H1 (cell line): Measurements from ENCODE around the gene CDC73. TPM values are rescaled to one million over a fixed set of nuclear protein-coding genes. Genes with fewer than 3 reads are reported as not detected.

ENCODE experiments used
- CTCF ChIA-PET: fragments of 300-600 bp; sonication (Branson Sonifier 250); formaldehyde crosslinking; loops from one replicate; lab custom pipeline; 2021; ENCODE audit not compliant: partially characterized antibody; lab: Charles Lee
- POLR2A ChIA-PET: fragments of 300-600 bp; sonication (Branson Sonifier 250); formaldehyde crosslinking; loops from one replicate; lab custom pipeline; 2021; ENCODE audit warnings: inconsistent platforms; ENCODE audit not compliant: partially characterized antibody; lab: Charles Lee
- DNase-seq, 2 experiments: peaks; one replicate each; pipeline versions ENCODE4 v3.0.0 to v3.0.0-alpha.2; 2010 to 2022; ENCODE audit warnings: low spot score in 2 of 2, low read depth in 1 of 2, mixed read lengths in 1 of 2
- FAIRE-seq: peaks from 2 replicates; lab custom pipeline; 2011; peaks lifted over from hg19 to GRCh38; lab: Jason Lieb, UNC
- H2AFZ ChIP-seq: 2 replicates; pipeline ENCODE4 v1.8.1; 2012; ENCODE audit warnings: low read length, inconsistent platforms
- H2AK5ac ChIP-seq: 2 replicates; pipeline ENCODE4 v1.6.1; 2013; ENCODE audit warnings: low read depth, low read length
- H2BK120ac ChIP-seq: replicated peaks from 2 replicates; pipeline ENCODE3; 2013; ENCODE audit warnings: low read depth, low read length, inconsistent platforms
- H2BK12ac ChIP-seq: 2 replicates; pipeline ENCODE4 v1.6.1; 2013; ENCODE audit warnings: low read depth, low read length
- H2BK15ac ChIP-seq: 2 replicates; pipeline ENCODE4 v1.6.1; 2013; ENCODE audit warnings: low read length
- H2BK20ac ChIP-seq: 2 replicates; pipeline ENCODE4 v1.6.1; 2013; ENCODE audit warnings: low read length
- H2BK5ac ChIP-seq: 2 replicates; pipeline ENCODE4 v1.6.1; 2013; ENCODE audit warnings: low read depth, low read length
- H3K14ac ChIP-seq: 2 replicates; pipeline ENCODE4 v1.6.1; 2013; ENCODE audit warnings: inconsistent platforms; ENCODE audit not compliant: insufficient read length
- H3K18ac ChIP-seq: 2 replicates; pipeline ENCODE4 v1.6.1; 2013; ENCODE audit warnings: low read length; ENCODE audit errors: extremely low read depth
- H3K23ac ChIP-seq: 2 replicates; pipeline ENCODE4 v1.6.1; 2013; ENCODE audit warnings: inconsistent platforms; ENCODE audit not compliant: insufficient read length
- H3K23me2 ChIP-seq: 2 replicates; pipeline ENCODE4 v1.6.1; 2013; ENCODE audit warnings: low read depth, low read length
- H3K27ac ChIP-seq: 2 replicates; pipeline ENCODE4 v1.6.1; 2011; ENCODE audit warnings: low read depth, low read length, inconsistent platforms
- H3K27me3 ChIP-seq, 4 experiments: replicated peaks in 1 of 4; 1 replicate in 1 of 4; 2 replicates in 3 of 4; pipeline versions ENCODE4 v1.6.1 to v1.8.1; 2011 to 2013; ENCODE audit warnings: low read length in 3 of 4, mild to moderate bottlenecking in 3 of 4, inconsistent platforms in 2 of 4, mixed read lengths in 2 of 4, moderate library complexity in 1 of 4; ENCODE audit not compliant: control insufficient read depth in 3 of 4, insufficient read depth in 3 of 4; ENCODE audit errors: extremely low read depth in 1 of 4
- H3K36me3 ChIP-seq, 4 experiments: 2 replicates each; pipeline versions ENCODE4 v1.6.1 to v1.8.1; 2011 to 2013; ENCODE audit warnings: mild to moderate bottlenecking in 4 of 4, low read length in 3 of 4, moderate library complexity in 2 of 4, control low read depth in 1 of 4, inconsistent platforms in 1 of 4; ENCODE audit not compliant: insufficient read depth in 4 of 4, control insufficient read depth in 2 of 4
- H3K4ac ChIP-seq: replicated peaks from 2 replicates; pipeline ENCODE3; 2013; ENCODE audit warnings: low read length, low read depth, mixed read lengths, inconsistent platforms; ENCODE audit not compliant: insufficient read length
- H3K4me1 ChIP-seq, 4 experiments: replicated peaks in 1 of 4; 1 replicate in 1 of 4; 2 replicates in 3 of 4; pipeline versions ENCODE4 v1.6.1 to v1.8.1; 2011 to 2013; ENCODE audit warnings: low read length in 3 of 4, inconsistent platforms in 2 of 4, mixed read lengths in 1 of 4; ENCODE audit not compliant: insufficient read depth in 4 of 4, control insufficient read depth in 3 of 4
- H3K4me2 ChIP-seq, 2 experiments: 2 replicates each; pipeline versions ENCODE4 v1.6.1 to v1.8.1; 2011 to 2013; ENCODE audit warnings: low read depth in 2 of 2, low read length in 2 of 2, control low read depth in 1 of 2, inconsistent platforms in 1 of 2, mild to moderate bottlenecking in 1 of 2; ENCODE audit not compliant: insufficient read depth in 1 of 2
- H3K4me3 ChIP-seq, 4 experiments: fragments of 200-600, 300-600 bp in 1 of 4; sonication (generic), shearing (Covaris generic), sonication (Bioruptor Twin) in 1 of 4; 2 replicates each; pipeline versions ENCODE4 v1.5.1 to v1.8.1; 2011 to 2016; ENCODE audit warnings: low read length in 4 of 4, low read depth in 3 of 4, control low read depth in 2 of 4, inconsistent platforms in 2 of 4, mild to moderate bottlenecking in 2 of 4, mixed read lengths in 1 of 4, moderate library complexity in 1 of 4; ENCODE audit not compliant: insufficient read depth in 2 of 4; ENCODE audit errors: extremely low read depth in 1 of 4
- H3K56ac ChIP-seq: replicated peaks from 2 replicates; pipeline ENCODE3; 2013; ENCODE audit warnings: low read depth, mild to moderate bottlenecking, mixed read lengths, low read length, inconsistent platforms; ENCODE audit not compliant: insufficient read length
- H3K79me1 ChIP-seq: 2 replicates; pipeline ENCODE4 v1.6.1; 2013; ENCODE audit warnings: low read depth, low read length, control low read depth
- H3K79me2 ChIP-seq, 2 experiments: 2 replicates each; pipeline versions ENCODE4 v1.6.1 to v1.8.1; 2012 to 2013; ENCODE audit warnings: low read length in 2 of 2, mild to moderate bottlenecking in 2 of 2, inconsistent platforms in 1 of 2; ENCODE audit not compliant: insufficient read depth in 2 of 2, control insufficient read depth in 1 of 2
- H3K9ac ChIP-seq, 4 experiments: replicated peaks in 1 of 4; 1 replicate in 1 of 4; 2 replicates in 3 of 4; pipeline versions ENCODE4 v1.6.1 to v1.8.1; 2011 to 2013; ENCODE audit warnings: low read depth in 3 of 4, low read length in 3 of 4, control low read depth in 2 of 4, mild to moderate bottlenecking in 2 of 4, moderate library complexity in 2 of 4, inconsistent platforms in 1 of 4; ENCODE audit errors: extremely low read depth in 1 of 4
- H3K9me3 ChIP-seq, 2 experiments: 2 replicates each; pipeline versions ENCODE4 v1.6.1 to v1.8.1; 2012 to 2013; ENCODE audit warnings: mild to moderate bottlenecking in 2 of 2, moderate library complexity in 2 of 2, control low read depth in 1 of 2, inconsistent platforms in 1 of 2, low read depth in 1 of 2, low read length in 1 of 2, mixed read lengths in 1 of 2; ENCODE audit not compliant: insufficient read depth in 2 of 2
- H4K20me1 ChIP-seq, 2 experiments: replicated peaks in 1 of 2; 2 replicates each; pipeline versions ENCODE3 to v1.8.1; 2011 to 2013; ENCODE audit warnings: inconsistent platforms in 2 of 2, low read length in 2 of 2, mild to moderate bottlenecking in 1 of 2; ENCODE audit not compliant: insufficient read depth in 2 of 2, control insufficient read depth in 1 of 2
- H4K5ac ChIP-seq: 2 replicates; pipeline ENCODE4 v1.6.1; 2013; ENCODE audit warnings: low read length, low read depth, mixed read lengths, inconsistent platforms; ENCODE audit not compliant: insufficient read length
- H4K8ac ChIP-seq: 2 replicates; pipeline ENCODE4 v1.8.0; 2013; ENCODE audit warnings: mild to moderate bottlenecking, moderate library complexity, low read length, inconsistent platforms; ENCODE audit not compliant: insufficient read depth; ENCODE audit errors: extremely low read depth
- H4K91ac ChIP-seq: replicated peaks from 2 replicates; pipeline ENCODE3; 2013; ENCODE audit warnings: low read length, mixed read lengths, inconsistent platforms; ENCODE audit not compliant: insufficient read length
- ATF2 ChIP-seq: IDR thresholded peaks from 2 replicates; pipeline ENCODE4 v1.6.1; 2012; ENCODE audit warnings: low read length, inconsistent platforms
- ATF3 ChIP-seq: IDR thresholded peaks from 2 replicates; pipeline ENCODE4 v1.6.1; 2011; ENCODE audit warnings: low read depth, mild to moderate bottlenecking, low read length; ENCODE audit not compliant: insufficient read depth
- CBX8 ChIP-seq: fragments of 300-800, 300-1000 bp; sonication (generic); IDR thresholded peaks from 2 replicates; pipeline ENCODE4 v1.7.1; 2016; ENCODE audit warnings: low read depth, low read length, borderline replicate concordance
- HDAC6 ChIP-seq: IDR thresholded peaks from one replicate; pipeline ENCODE4 v1.7.1; 2012; ENCODE audit warnings: low read depth, mild to moderate bottlenecking, inconsistent platforms, low read length, moderate library complexity
- KDM5A ChIP-seq: fragments of 200-600 bp; IDR thresholded peaks from 2 replicates; pipeline ENCODE4 v1.7.1; 2012; ENCODE audit warnings: mild to moderate bottlenecking, low read length, inconsistent platforms, mixed read lengths
- MAFK ChIP-seq: IDR thresholded peaks from 2 replicates; pipeline ENCODE4 v1.6.1; 2012; ENCODE audit warnings: low read depth, mild to moderate bottlenecking, improper control_type of control experiment, low read length
- NANOG ChIP-seq: IDR thresholded peaks from 2 replicates; pipeline ENCODE4 v1.6.1; 2011; ENCODE audit warnings: low read length, low read depth, mild to moderate bottlenecking, inconsistent platforms; ENCODE audit not compliant: insufficient read depth, poor library complexity, severe bottlenecking
- SP4 ChIP-seq: IDR thresholded peaks from 2 replicates; pipeline ENCODE4 v1.6.1; 2012; ENCODE audit warnings: low read length, inconsistent platforms
- TAF7 ChIP-seq: optimal IDR thresholded peaks from 2 replicates; pipeline ENCODE3; 2011; ENCODE audit warnings: low read depth, mild to moderate bottlenecking, inconsistent platforms, low read length, moderate library complexity, borderline replicate concordance
- YY1 ChIP-seq: IDR thresholded peaks from 2 replicates; pipeline ENCODE4 v1.6.1; 2011; ENCODE audit warnings: low read depth, mild to moderate bottlenecking, low read length
- WGBS, 2 experiments: shearing (Covaris generic) in 1 of 2; methylation state at CpG; one replicate each; pipeline versions ENCODE4 v1.1.6 to v1.1.7; 2013 to 2015; ENCODE audit warnings: low lambda C conversion rate in 2 of 2, mixed read lengths in 2 of 2, inconsistent platforms in 1 of 2, low coverage in 1 of 2, missing lambda C conversion rate in 1 of 2; ENCODE audit not compliant: insufficient replicate concordance in 2 of 2, insufficient coverage in 1 of 2, insufficient read length in 1 of 2; ENCODE audit errors: extremely low coverage in 1 of 2, missing lambda C conversion rate in 1 of 2; 5-methylcytosine and 5-hydroxymethylcytosine counted together
- polyA plus RNA-seq, 7 experiments: library from polyadenylated mRNA; depleted of rRNA in 3 of 7; stranded (reverse) in 5 of 7; unstranded in 2 of 7; fragments of >200 nt in 5 of 7; fragments of 200-250 nt in 2 of 7; gene quantifications; 1 replicate in 5 of 7; 2 replicates in 1 of 7; 4 replicates in 1 of 7; pipeline versions ENCODE4 v1.2.1 to v1.2.3, GENCODE V29; 2011 to 2013; ENCODE audit warnings: missing spikeins in 2 of 7, mixed read lengths in 2 of 7
- total RNA-seq: library from RNA; stranded (reverse); fragmentation: NEBNext Ultra II Directional; extraction: Animal tissue kit (Norgen Biotek cat#: 25700); gene quantifications from 2 replicates; pipeline ENCODE4 v1.2.1, GENCODE V29; 2021

CDC73 gene
- total and polyA plus RNA-seq, 2 of the 8 experiments (the other 6 are each of a cell fraction or from before 2014, with no cell fraction given), result 9.8 to 64.0 TPM

- Histone ChIP-seq H3K36me3 (peaks cover 0 to 66% (median 28%) of the 10 kb centered on the region in 4 experiments; a peak in 7 of 8 replicates), H3K14ac (no peak overlapping the region), H3K4me2 (no peak overlapping the region), H2BK20ac (no peak overlapping the region), H3K9ac (no peak overlapping the region), H4K91ac (no peak overlapping the region), H4K8ac (no peak overlapping the region), H3K27me3 (no peaks in the 10 kb centered on the region), H2BK12ac (no peak overlapping the region), H2AK5ac (no peak overlapping the region), H3K23ac (no peak overlapping the region), H4K5ac (no peak overlapping the region), H3K18ac (no peak overlapping the region), H2BK15ac (no peak overlapping the region), H3K4me3 (no peak overlapping the region)
- ChIA-PET CTCF (interaction anchor here (1.1 kb wide), 1 partner anchor 8 kb away, joined by 3 read pairs; no protein-coding TSS in a partner anchor), POLR2A (no interaction called here)
- 89% methylated on average over 3 of the region's 3 CpGs; no CpG with 5 or more reads in 1 of the 2 experiments for WGBS, 2 experiments
- FAIRE-seq (no peak), DNase-seq (no peak)
- TF ChIP-seq SP4 (no peak), MAFK (no peak), HDAC6 (no peak), ATF3 (no peak), ATF2 (no peak), TAF7 (no peak), CBX8 (no peak), YY1 (no peak), NANOG (no peak), KDM5A (no peak)
- TF ChIP-seq, all 59 proteins: peak for 0
- no peak overlapping the region for H3K27ac ChIP-seq
- peaks cover 0 to 10% of the 10 kb centered on the region in 2 experiments; a peak in 1 of 4 replicates for H3K79me2 ChIP-seq
- H4K20me1 ChIP-seq, result peaks cover 0 to 2% of the 10 kb centered on the region in 2 experiments
- H3K79me1 ChIP-seq, result peaks cover 2% of the 10 kb centered on the region; the same call in 1 of the 2 replicates
- no peak overlapping the region for H3K56ac ChIP-seq
- no peak overlapping the region for H3K4ac ChIP-seq
- H3K23me2 ChIP-seq, result no peaks in the 10 kb centered on the region
- H3K4me1 ChIP-seq, result no peaks in the 10 kb centered on the region
- no peaks in the 10 kb centered on the region for H3K9me3 ChIP-seq
- H2AFZ ChIP-seq, result no peak overlapping the region
- no peak overlapping the region for H2BK5ac ChIP-seq
- H2BK120ac ChIP-seq, result no peak overlapping the region
These were observed 42.6 kb upstream of the CDC73 start for GRCh38 chr1:193079187-193079586.
